22Rv1 (cell line): ENCODE measurements around the gene CFAP97.

Experiments
- CTCF ChIP-seq: fragments of 450-650 bp; IDR thresholded peaks from 2 replicates; pipeline ENCODE4 v1.5.1; 2017; ENCODE audit warnings: mild to moderate bottlenecking
- ZFX ChIP-seq: fragments of 450-650 bp; IDR thresholded peaks from 2 replicates; pipeline ENCODE4 v1.6.1; 2017; ENCODE audit warnings: antibody characterized with exemption, borderline replicate concordance

- TF ChIP-seq CTCF (no peak), ZFX (no peak)
Observed at GRCh38 chr4:185210102-185210981, 6.5 kb upstream of the CFAP97 start.
